HCT116 (cell line): ENCODE results near the gene LRFN4. TPM values are rescaled to one million over a fixed set of nuclear protein-coding genes. Genes with fewer than 3 reads are reported as not detected.

Experiments used
- ATF3 ChIP-seq: IDR thresholded peaks from 2 replicates; pipeline ENCODE4 v1.6.1; 2012
- CEBPB ChIP-seq: IDR thresholded peaks from 2 replicates; pipeline ENCODE4 v1.6.1; 2012; ENCODE audit warnings: low read depth
- EGR1 ChIP-seq: IDR thresholded peaks from 2 replicates; pipeline ENCODE4 v1.6.1; 2012; ENCODE audit warnings: low read depth
- EZH2 ChIP-seq: fragments of 200-600 bp; sonication (generic); IDR thresholded peaks from 2 replicates; pipeline ENCODE4 v1.6.1; 2017; ENCODE audit warnings: antibody characterized with exemption, mixed run types
- EZH2phosphoT487 ChIP-seq: fragments of 200-600 bp; IDR thresholded peaks from 2 replicates; pipeline ENCODE4 v1.6.1; 2018; ENCODE audit warnings: antibody characterized with exemption, borderline replicate concordance
- JUND ChIP-seq: IDR thresholded peaks from 2 replicates; pipeline ENCODE4 v1.6.1; 2012
- REST ChIP-seq: IDR thresholded peaks from 2 replicates; pipeline ENCODE4 v1.6.1; 2012; ENCODE audit warnings: low read depth
- SP1 ChIP-seq: IDR thresholded peaks from 2 replicates; pipeline ENCODE4 v1.6.1; 2012; ENCODE audit warnings: low read depth
- ZBTB33 ChIP-seq: IDR thresholded peaks from 2 replicates; pipeline ENCODE4 v1.6.1; 2011; ENCODE audit warnings: mild to moderate bottlenecking, low read length, moderate library complexity; ENCODE audit not compliant: insufficient replicate concordance; ENCODE audit errors: extremely low read depth
- total RNA-seq: library from RNA; stranded (reverse); gene quantifications from one replicate; pipeline ENCODE4 v1.2.1, GENCODE V29; 2021; ENCODE audit not compliant: unreplicated experiment

The LRFN4 gene
- total RNA-seq, 1 experiment from 2014 or later, result 55.4 TPM

- no peak for TF ChIP-seq ZBTB33
- TF ChIP-seq SP1, result no peak
- no peak for TF ChIP-seq REST
- TF ChIP-seq EZH2, result no peak
- no peak for TF ChIP-seq EZH2phosphoT487
- no peak for TF ChIP-seq JUND
- TF ChIP-seq CEBPB, result no peak
- no peak for TF ChIP-seq ATF3
- TF ChIP-seq EGR1, result no peak
- TF ChIP-seq, all 23 proteins: peak for 0
Observed at GRCh38 chr11:66850235-66850587, 6.7 kb upstream of the LRFN4 start (continued).
